Measurements from ENCODE around the gene SLC2A5.

DNA sequence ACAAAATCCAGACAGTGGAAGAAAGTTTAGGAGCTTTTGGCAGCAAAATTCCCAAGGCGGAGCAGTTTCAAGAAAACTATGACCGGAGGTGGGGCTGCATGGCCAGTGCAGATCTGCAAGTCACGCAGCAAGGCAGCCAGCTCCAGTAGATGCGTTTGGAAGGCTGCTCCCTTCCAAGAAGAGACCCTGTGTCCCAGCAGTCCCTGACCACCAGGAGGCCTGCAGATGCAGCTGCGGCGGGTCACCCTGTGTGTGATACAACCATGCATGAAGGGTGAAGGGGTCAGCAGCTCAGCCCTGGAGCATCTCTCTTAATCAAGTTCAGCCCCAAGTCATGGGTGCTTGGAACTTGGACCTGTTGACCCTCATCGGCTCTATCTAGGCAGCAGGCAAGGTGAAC, 30.1 kb upstream of the SLC2A5 start:
- TF ChIP-seq POLR2A (IDR thresholded peaks at IDR 0.05) (no peak), POLR2AphosphoS5 (IDR thresholded peaks at IDR 0.05) (no peak)
